Stomach (tissue), 4 donors: ENCODE results near the gene NTM.

Experiments used
- CTCF ChIP-seq, 7 experiments: fragments of 450-650 bp in 4 of 7; fragments of 200-600 bp in 3 of 7; sonication (generic) in 3 of 7; IDR thresholded peaks; one replicate each; pipeline ENCODE4 v1.5.1; 2016 to 2019; ENCODE audit warnings: antibody characterized with exemption in 7 of 7, control low read depth in 2 of 7, mild to moderate bottlenecking in 1 of 7
- EP300 ChIP-seq: sonication (generic); formaldehyde crosslinking; IDR thresholded peaks from one replicate; pipeline ENCODE4 v1.6.1; 2017; ENCODE audit warnings: antibody characterized with exemption
- POLR2AphosphoS5 ChIP-seq, 3 donors: sonication (generic); formaldehyde crosslinking; IDR thresholded peaks; one replicate each; pipeline ENCODE4 v1.6.1; 2016; ENCODE audit warnings: antibody characterized with exemption in 3 of 3

- TF ChIP-seq POLR2AphosphoS5 (IDR thresholded peaks at IDR 0.05) = no peak
- TF ChIP-seq EP300 = no peak
- no peak for TF ChIP-seq CTCF (IDR thresholded peaks at IDR 0.05)
Measured at GRCh38 chr11:131914361-131914774, 544.0 kb downstream of the NTM start.
